ENCODE data around the gene ARHGAP4. TPM values are rescaled to one million over a fixed set of nuclear protein-coding genes. Genes with fewer than 3 reads are reported as not detected.

The ARHGAP4 gene
- total and polyA plus RNA-seq, 2 donors (not counting 3 experiments of a cell fraction or from before 2014, with no cell fraction given): 20.9 to 33.3 TPM

DNA sequence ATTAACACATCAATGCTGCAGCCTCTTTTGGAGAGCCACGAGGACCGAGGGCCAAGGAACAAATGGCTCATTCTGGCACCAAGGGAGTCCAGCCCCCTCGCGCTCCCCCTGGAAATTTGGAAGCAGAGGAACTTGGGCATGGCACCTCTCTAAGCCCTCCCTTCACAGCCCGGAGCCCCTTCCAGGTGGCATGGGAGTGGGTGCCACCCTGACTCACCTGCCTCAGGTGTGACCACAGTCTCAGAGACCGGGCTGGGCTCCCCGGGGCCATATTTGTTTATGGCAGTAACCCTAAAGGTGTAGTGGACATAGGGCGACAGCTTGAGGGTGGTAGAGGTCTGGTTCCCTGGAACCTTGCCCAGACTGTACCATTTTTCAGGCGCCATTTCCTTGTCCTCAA, 58.9 kb downstream of the ARHGAP4 start:
- FAIRE-seq (no peak), DNase-seq (ENCODE audit: low read depth, low spot score) (no peak)
- Histone ChIP-seq H3K4me1 (ENCODE audit: control insufficient read depth, extremely low read depth, insufficient read depth, low read length) (no peaks in the 10 kb centered on the region), H3K9ac (replicated peaks; ENCODE audit: extremely low read depth, insufficient read depth, low read length) (no peak overlapping the region), H3K9me1 (replicated peaks; ENCODE audit: control insufficient read depth, extremely low read depth, insufficient read depth, low read length) (no peaks in the 10 kb centered on the region), H3K79me2 (ENCODE audit: control insufficient read depth, insufficient read depth, low read length) (no peaks in the 10 kb centered on the region), H3K9me3 (replicated peaks; ENCODE audit: control insufficient read depth, insufficient read depth, low read length) (no peaks in the 10 kb centered on the region), H3K27me3 (ENCODE audit: control insufficient read depth in 2 of 2, insufficient read depth in 2 of 2, low read length in 2 of 2) (no peaks in the 10 kb centered on the region), H2AFZ (ENCODE audit: low read depth, low read length) (no peak overlapping the region), H3K36me3 (ENCODE audit: control insufficient read depth in 2 of 2, extremely low read depth in 1 of 2, insufficient read depth in 2 of 2, low read length in 2 of 2) (no peaks in the 10 kb centered on the region), H3K4me2 (ENCODE audit: insufficient read depth, low read length) (no peak overlapping the region), H3K4me3 (replicated peaks in 1 of 3; ENCODE audit: insufficient read depth in 1 of 3, low read depth in 1 of 3, low read length in 3 of 3) (no peak overlapping the region), H3K27ac (ENCODE audit: insufficient read depth, low read depth, low read length) (no peak overlapping the region), H4K20me1 (replicated peaks; ENCODE audit: control insufficient read depth, extremely low read depth, insufficient read depth, low read length) (no peaks in the 10 kb centered on the region)
- dilution Hi-C loops (cut with MboI; ENCODE audit: extremely low pct_ligation_motif_present, low sequenced_read_pairs): no loop called here
- BruUV-seq (replicated peaks): no TSS peak
- TF ChIP-seq, protein P1, sequence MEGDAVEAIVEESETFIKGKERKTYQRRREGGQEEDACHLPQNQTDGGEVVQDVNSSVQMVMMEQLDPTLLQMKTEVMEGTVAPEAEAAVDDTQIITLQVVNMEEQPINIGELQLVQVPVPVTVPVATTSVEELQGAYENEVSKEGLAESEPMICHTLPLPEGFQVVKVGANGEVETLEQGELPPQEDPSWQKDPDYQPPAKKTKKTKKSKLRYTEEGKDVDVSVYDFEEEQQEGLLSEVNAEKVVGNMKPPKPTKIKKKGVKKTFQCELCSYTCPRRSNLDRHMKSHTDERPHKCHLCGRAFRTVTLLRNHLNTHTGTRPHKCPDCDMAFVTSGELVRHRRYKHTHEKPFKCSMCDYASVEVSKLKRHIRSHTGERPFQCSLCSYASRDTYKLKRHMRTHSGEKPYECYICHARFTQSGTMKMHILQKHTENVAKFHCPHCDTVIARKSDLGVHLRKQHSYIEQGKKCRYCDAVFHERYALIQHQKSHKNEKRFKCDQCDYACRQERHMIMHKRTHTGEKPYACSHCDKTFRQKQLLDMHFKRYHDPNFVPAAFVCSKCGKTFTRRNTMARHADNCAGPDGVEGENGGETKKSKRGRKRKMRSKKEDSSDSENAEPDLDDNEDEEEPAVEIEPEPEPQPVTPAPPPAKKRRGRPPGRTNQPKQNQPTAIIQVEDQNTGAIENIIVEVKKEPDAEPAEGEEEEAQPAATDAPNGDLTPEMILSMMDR (IDR thresholded peaks at IDR 0.05; ENCODE audit: extremely low read depth in 1 of 2, insufficient read depth in 1 of 2, low read depth in 1 of 2, low read length in 2 of 2): no peak
- TF ChIP-seq MYC (IDR thresholded peaks at IDR 0.05; ENCODE audit: low read depth, low read length) (no peak), POLR2AphosphoS5 (IDR thresholded peaks at IDR 0.05; ENCODE audit: insufficient read depth, low read depth, low read length) (no peak), EZH2 (IDR thresholded peaks at IDR 0.05; ENCODE audit: borderline replicate concordance, low read depth, low read length, severe bottlenecking) (no peak), GATA2 (IDR thresholded peaks at IDR 0.05; ENCODE audit: insufficient read depth, insufficient read length, low read depth, low read length) (no peak), JUN (IDR thresholded peaks at IDR 0.05; ENCODE audit: borderline replicate concordance, insufficient read depth, insufficient read length, low read depth) (no peak), POLR2A (IDR thresholded peaks at IDR 0.05; ENCODE audit: low read depth, low read length) (no peak), FOS (IDR thresholded peaks at IDR 0.05; ENCODE audit: borderline replicate concordance, insufficient read depth, low read length) (no peak)
- TF ChIP-seq, protein P2, sequence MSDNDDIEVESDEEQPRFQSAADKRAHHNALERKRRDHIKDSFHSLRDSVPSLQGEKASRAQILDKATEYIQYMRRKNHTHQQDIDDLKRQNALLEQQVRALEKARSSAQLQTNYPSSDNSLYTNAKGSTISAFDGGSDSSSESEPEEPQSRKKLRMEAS (IDR thresholded peaks at IDR 0.05; ENCODE audit: insufficient read depth, insufficient read length): no peak
- POLR2A ChIA-PET: no interaction called here
- CTCF ChIA-PET: no interaction called here
- intact Hi-C loops (cut with micrococcal nuclease): no loop called here

Data from endothelial cell of umbilical vein (primary cell).